Measurements from ENCODE around the gene HAPLN3. TPM values are rescaled to one million over a fixed set of nuclear protein-coding genes. Genes with fewer than 3 reads are reported as not detected.

HAPLN3 gene
- total RNA-seq, 4 donors from 2014 or later = 3.0 to 10.5 (median 6.7) TPM

GRCh38 chr15:88872106-88872505 lies 23.2 kb downstream of the HAPLN3 start:
- no peak for ATAC-seq
- 89 to 92% methylated on average over 3 of the region's 6 CpGs for WGBS, 2 donors (ENCODE audit: low coverage in 1 of 2)
- no peaks in the 10 kb centered on the region for H3K36me3 ChIP-seq
- no peaks in the 10 kb centered on the region for H3K9me3 ChIP-seq
- TF ChIP-seq EP300 (IDR thresholded peaks at IDR 0.05) (no peak), POLR2A (IDR thresholded peaks at IDR 0.05) (no peak), POLR2AphosphoS5 (IDR thresholded peaks at IDR 0.05) (no peak), CTCF (IDR thresholded peaks at IDR 0.05) (no peak)
- H3K4me3 ChIP-seq = no peak overlapping the region
- peaks cover 44% of the 10 kb centered on the region for H3K27me3 ChIP-seq
- H3K27ac ChIP-seq = no peak overlapping the region
- no peaks in the 10 kb centered on the region for H3K4me1 ChIP-seq

GRCh38 chr15:88871313-88871712 lies 24.0 kb downstream of the HAPLN3 start:
- no peak for ATAC-seq
- peaks cover 44% of the 10 kb centered on the region for H3K27me3 ChIP-seq
- no peak for TF ChIP-seq EP300 (IDR thresholded peaks at IDR 0.05)
- TF ChIP-seq CTCF (IDR thresholded peaks at IDR 0.05) = no peak
- no peak for TF ChIP-seq POLR2AphosphoS5 (IDR thresholded peaks at IDR 0.05)
- no peak for TF ChIP-seq POLR2A (IDR thresholded peaks at IDR 0.05)
- no peaks in the 10 kb centered on the region for H3K36me3 ChIP-seq
- no peaks in the 10 kb centered on the region for H3K4me1 ChIP-seq
- H3K4me3 ChIP-seq = no peak overlapping the region
- WGBS, 2 donors (ENCODE audit: low coverage in 1 of 2) = 83% methylated on average over 7 of the region's 14 CpGs; no CpG with 5 or more reads in 1 of the 2 donors
- H3K9me3 ChIP-seq = no peaks in the 10 kb centered on the region
- no peak overlapping the region for H3K27ac ChIP-seq

GRCh38 chr15:88866295-88866881 lies 29.0 kb downstream of the HAPLN3 start:
- TF ChIP-seq CTCF (IDR thresholded peaks at IDR 0.05) (no peak), POLR2A (IDR thresholded peaks at IDR 0.05) (no peak), POLR2AphosphoS5 (IDR thresholded peaks at IDR 0.05) (no peak), EP300 (IDR thresholded peaks at IDR 0.05) (no peak)
- no peak overlapping the region for H3K27ac ChIP-seq
- peaks cover 16% of the 10 kb centered on the region for H3K27me3 ChIP-seq
- H3K9me3 ChIP-seq = no peaks in the 10 kb centered on the region
- WGBS, 2 donors (ENCODE audit: low coverage in 1 of 2) = 90 to 97% methylated on average over 3 to 6 of the region's 10 CpGs
- H3K4me3 ChIP-seq = no peak overlapping the region
- ATAC-seq = no peak
- no peaks in the 10 kb centered on the region for H3K4me1 ChIP-seq
- no peaks in the 10 kb centered on the region for H3K36me3 ChIP-seq

GRCh38 chr15:88865498-88866099 lies 29.7 kb downstream of the HAPLN3 start:
- WGBS, 2 donors (ENCODE audit: low coverage in 1 of 2) = 0 to 82% methylated on average over 1 to 4 of the region's 6 CpGs
- peaks cover 8% of the 10 kb centered on the region for H3K27me3 ChIP-seq
- no peaks in the 10 kb centered on the region for H3K4me1 ChIP-seq
- no peaks in the 10 kb centered on the region for H3K36me3 ChIP-seq
- no peak for ATAC-seq
- TF ChIP-seq CTCF (IDR thresholded peaks at IDR 0.05) = no peak
- no peak for TF ChIP-seq EP300 (IDR thresholded peaks at IDR 0.05)
- no peak for TF ChIP-seq POLR2A (IDR thresholded peaks at IDR 0.05)
- H3K4me3 ChIP-seq = no peak overlapping the region
- H3K9me3 ChIP-seq = no peaks in the 10 kb centered on the region
- H3K27ac ChIP-seq = no peak overlapping the region

GRCh38 chr15:88864861-88865497 lies 30.4 kb downstream of the HAPLN3 start:
- H3K27ac ChIP-seq = no peak overlapping the region
- no peak overlapping the region for H3K4me3 ChIP-seq
- TF ChIP-seq EP300 (IDR thresholded peaks at IDR 0.05) (no peak), CTCF (IDR thresholded peaks at IDR 0.05) (no peak), POLR2AphosphoS5 (IDR thresholded peaks at IDR 0.05) (no peak), POLR2A (IDR thresholded peaks at IDR 0.05) (no peak)
- 52 to 53% methylated on average over 3 to 4 of the region's 4 CpGs for WGBS, 2 donors (ENCODE audit: low coverage in 1 of 2)
- H3K36me3 ChIP-seq = no peaks in the 10 kb centered on the region
- no peak for ATAC-seq
- H3K4me1 ChIP-seq = no peaks in the 10 kb centered on the region
- no peaks in the 10 kb centered on the region for H3K9me3 ChIP-seq
- H3K27me3 ChIP-seq = peaks cover 5% of the 10 kb centered on the region
